Measurements from ENCODE around the gene ZNF317. TPM values are rescaled to one million over a fixed set of nuclear protein-coding genes. Genes with fewer than 3 reads are reported as not detected.

Gene ZNF317
- polyA plus RNA-seq, 1 donor (not counting 4 experiments of a cell fraction or from before 2014, with no cell fraction given): 25.9 TPM

DNA sequence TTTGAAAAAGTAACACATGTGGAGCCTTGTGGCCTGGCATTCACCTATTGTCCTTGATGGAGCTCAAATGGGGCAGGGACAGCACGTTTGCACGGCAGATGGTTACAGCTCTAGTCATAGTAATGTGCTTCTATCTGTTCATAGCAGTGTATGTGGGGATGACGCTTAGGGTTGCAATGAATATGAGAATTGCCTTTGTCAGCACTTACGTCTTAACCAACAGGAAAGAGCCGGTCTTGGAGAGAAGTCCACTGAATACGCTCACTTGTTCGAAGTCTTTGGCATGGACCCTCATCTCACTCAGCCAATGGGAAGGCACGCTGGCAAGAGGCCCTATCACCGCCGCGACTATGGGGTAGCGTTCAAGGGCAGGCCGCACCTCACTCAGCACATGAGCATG lies 19.7 kb downstream of the ZNF317 start:
- H3K9ac ChIP-seq (ENCODE audit: control insufficient read depth, extremely low read depth, insufficient read depth, low read length): no peak overlapping the region
- no peaks in the 10 kb centered on the region for H4K20me1 ChIP-seq (ENCODE audit: control insufficient read depth, extremely low read depth, insufficient read depth, low read length)
- no peaks in the 10 kb centered on the region for H3K27me3 ChIP-seq (ENCODE audit: control insufficient read depth, extremely low read depth, insufficient read depth, low read length)
- TF ChIP-seq EZH2 (IDR thresholded peaks at IDR 0.05; ENCODE audit: low read length): no peak
- TF ChIP-seq, protein P1, sequence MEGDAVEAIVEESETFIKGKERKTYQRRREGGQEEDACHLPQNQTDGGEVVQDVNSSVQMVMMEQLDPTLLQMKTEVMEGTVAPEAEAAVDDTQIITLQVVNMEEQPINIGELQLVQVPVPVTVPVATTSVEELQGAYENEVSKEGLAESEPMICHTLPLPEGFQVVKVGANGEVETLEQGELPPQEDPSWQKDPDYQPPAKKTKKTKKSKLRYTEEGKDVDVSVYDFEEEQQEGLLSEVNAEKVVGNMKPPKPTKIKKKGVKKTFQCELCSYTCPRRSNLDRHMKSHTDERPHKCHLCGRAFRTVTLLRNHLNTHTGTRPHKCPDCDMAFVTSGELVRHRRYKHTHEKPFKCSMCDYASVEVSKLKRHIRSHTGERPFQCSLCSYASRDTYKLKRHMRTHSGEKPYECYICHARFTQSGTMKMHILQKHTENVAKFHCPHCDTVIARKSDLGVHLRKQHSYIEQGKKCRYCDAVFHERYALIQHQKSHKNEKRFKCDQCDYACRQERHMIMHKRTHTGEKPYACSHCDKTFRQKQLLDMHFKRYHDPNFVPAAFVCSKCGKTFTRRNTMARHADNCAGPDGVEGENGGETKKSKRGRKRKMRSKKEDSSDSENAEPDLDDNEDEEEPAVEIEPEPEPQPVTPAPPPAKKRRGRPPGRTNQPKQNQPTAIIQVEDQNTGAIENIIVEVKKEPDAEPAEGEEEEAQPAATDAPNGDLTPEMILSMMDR (optimal IDR thresholded peaks at IDR 0.05 in 1 of 3, IDR thresholded peaks at IDR 0.05 in 1 of 3, conservative IDR thresholded peaks at IDR 0.05 in 1 of 3; ENCODE audit: extremely low read depth in 1 of 3, insufficient read depth in 2 of 3, low read length in 3 of 3): no peak
- no peak for DNase-seq (ENCODE audit: low read depth, low spot score)
- no peak overlapping the region for H3K27ac ChIP-seq (ENCODE audit: control insufficient read depth, insufficient read depth, low read length)
- no peak overlapping the region for H3K4me3 ChIP-seq (ENCODE audit: control insufficient read depth in 2 of 3, extremely low read depth in 1 of 3, insufficient read depth in 2 of 3, low read depth in 1 of 3, low read length in 3 of 3)
- no peak overlapping the region for H2AFZ ChIP-seq (ENCODE audit: control insufficient read depth, low read length)
- FAIRE-seq: no peak
- H3K9me1 ChIP-seq (ENCODE audit: control insufficient read depth, extremely low read depth, insufficient read depth, low read length): no peaks in the 10 kb centered on the region
- no peak overlapping the region for H3K4me2 ChIP-seq (ENCODE audit: control insufficient read depth, extremely low read depth, insufficient read depth, low read depth, low read length)
- peaks cover 36% of the 10 kb centered on the region for H3K9me3 ChIP-seq (ENCODE audit: control insufficient read depth, low read depth, low read length)
- H3K4me1 ChIP-seq (ENCODE audit: control insufficient read depth, extremely low read depth, insufficient read depth, low read length): no peaks in the 10 kb centered on the region
- dilution Hi-C loops (cut with MboI; ENCODE audit: extremely low pct_ligation_motif_present, low sequenced_read_pairs): no loop called here
- peaks cover 44 to 50% of the 10 kb centered on the region in 2 experiments for H3K36me3 ChIP-seq (ENCODE audit: control insufficient read depth in 2 of 2, extremely low read depth in 1 of 2, insufficient read depth in 2 of 2, low read length in 2 of 2)
- H3K79me2 ChIP-seq (ENCODE audit: control insufficient read depth, insufficient read depth, low read length): peaks cover 15% of the 10 kb centered on the region

DNA sequence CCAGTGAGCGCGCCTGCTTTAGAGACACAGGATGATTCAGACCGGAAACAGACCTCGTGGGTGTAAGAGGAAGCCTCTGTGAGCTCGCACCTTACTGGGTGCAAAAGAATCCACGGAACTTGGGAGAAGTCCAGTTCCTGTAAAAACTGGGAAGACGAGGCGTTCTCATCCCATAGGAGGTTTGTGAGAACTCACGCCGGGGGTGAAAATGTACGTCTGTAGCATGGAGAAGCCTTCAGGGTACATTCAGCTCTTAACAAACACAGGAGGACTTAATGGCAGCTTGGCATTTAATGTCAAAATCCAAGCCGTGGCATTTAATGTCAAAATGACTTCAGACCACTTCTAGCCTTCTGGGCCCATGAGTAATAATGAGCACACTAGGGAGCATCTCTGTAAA lies 21.2 kb downstream of the ZNF317 start:
- TF ChIP-seq, protein P1 (optimal IDR thresholded peaks at IDR 0.05 in 1 of 3, IDR thresholded peaks at IDR 0.05 in 1 of 3, conservative IDR thresholded peaks at IDR 0.05 in 1 of 3; ENCODE audit: extremely low read depth in 1 of 3, insufficient read depth in 2 of 3, low read length in 3 of 3): no peak
- TF ChIP-seq EZH2 (IDR thresholded peaks at IDR 0.05; ENCODE audit: low read length): no peak
- Histone ChIP-seq H3K4me3 (ENCODE audit: control insufficient read depth in 2 of 3, extremely low read depth in 1 of 3, insufficient read depth in 2 of 3, low read depth in 1 of 3, low read length in 3 of 3) (no peak overlapping the region), H3K9me3 (ENCODE audit: control insufficient read depth, low read depth, low read length) (peaks cover 34% of the 10 kb centered on the region), H3K4me2 (ENCODE audit: control insufficient read depth, extremely low read depth, insufficient read depth, low read depth, low read length) (no peak overlapping the region), H3K79me2 (ENCODE audit: control insufficient read depth, insufficient read depth, low read length) (no peaks in the 10 kb centered on the region), H3K9me1 (ENCODE audit: control insufficient read depth, extremely low read depth, insufficient read depth, low read length) (no peaks in the 10 kb centered on the region), H4K20me1 (ENCODE audit: control insufficient read depth, extremely low read depth, insufficient read depth, low read length) (no peaks in the 10 kb centered on the region), H3K27me3 (ENCODE audit: control insufficient read depth, extremely low read depth, insufficient read depth, low read length) (no peaks in the 10 kb centered on the region), H3K27ac (ENCODE audit: control insufficient read depth, insufficient read depth, low read length) (no peak overlapping the region), H3K4me1 (ENCODE audit: control insufficient read depth, extremely low read depth, insufficient read depth, low read length) (no peaks in the 10 kb centered on the region), H3K9ac (ENCODE audit: control insufficient read depth, extremely low read depth, insufficient read depth, low read length) (no peak overlapping the region), H3K36me3 (ENCODE audit: control insufficient read depth in 2 of 2, extremely low read depth in 1 of 2, insufficient read depth in 2 of 2, low read length in 2 of 2) (peaks cover 39 to 50% of the 10 kb centered on the region in 2 experiments), H2AFZ (ENCODE audit: control insufficient read depth, low read length) (no peak overlapping the region)
- FAIRE-seq (no peak), DNase-seq (ENCODE audit: low read depth, low spot score) (no peak)
- dilution Hi-C loops (cut with MboI; ENCODE audit: extremely low pct_ligation_motif_present, low sequenced_read_pairs): no loop called here

Data from keratinocyte (primary cell).